Stimulated activated CD8-positive, alpha-beta memory T cell treated with anti-CD3 and anti-CD28 coated beads, Interleukin-7, amount 100 ng/mL, for 4 hours (primary cell): ENCODE measurements around the gene MTHFR.
A peak's percentile ranks its signal among the peaks of the same experiment; 100 is the strongest.
"Not testable (repeated sequence)": the region's sequence is repeated elsewhere in the genome, so short reads cannot be mapped to it uniquely, and the experiment has no call there.

Source experiments
- DNase-seq, 2 donors: peaks; one replicate each; pipeline ENCODE4 v3.0.0-alpha.2; 2020; ENCODE audit warnings: low read depth in 2 of 2

MTHFR gene

DNA sequence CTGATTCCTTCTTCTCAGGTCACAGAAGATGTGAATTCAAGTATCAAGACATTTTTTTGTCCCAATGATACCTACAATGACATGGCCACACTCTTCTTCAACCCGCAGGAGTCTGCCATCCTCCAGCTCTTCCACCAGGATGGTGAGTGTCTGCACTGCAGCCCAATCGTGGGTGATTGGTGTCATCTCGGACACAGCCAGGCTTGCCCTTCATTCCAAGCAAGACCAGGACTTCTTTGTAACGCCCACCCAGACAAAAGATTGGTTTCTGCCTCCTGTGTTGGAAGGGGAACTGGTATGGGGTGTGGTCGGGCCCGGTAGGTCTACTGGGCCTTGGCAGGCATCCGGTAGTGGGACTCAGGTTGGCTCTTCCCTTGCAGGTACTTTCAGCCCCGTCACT is 27.7 kb upstream of the MTHFR start:
- no peak for DNase-seq

DNA sequence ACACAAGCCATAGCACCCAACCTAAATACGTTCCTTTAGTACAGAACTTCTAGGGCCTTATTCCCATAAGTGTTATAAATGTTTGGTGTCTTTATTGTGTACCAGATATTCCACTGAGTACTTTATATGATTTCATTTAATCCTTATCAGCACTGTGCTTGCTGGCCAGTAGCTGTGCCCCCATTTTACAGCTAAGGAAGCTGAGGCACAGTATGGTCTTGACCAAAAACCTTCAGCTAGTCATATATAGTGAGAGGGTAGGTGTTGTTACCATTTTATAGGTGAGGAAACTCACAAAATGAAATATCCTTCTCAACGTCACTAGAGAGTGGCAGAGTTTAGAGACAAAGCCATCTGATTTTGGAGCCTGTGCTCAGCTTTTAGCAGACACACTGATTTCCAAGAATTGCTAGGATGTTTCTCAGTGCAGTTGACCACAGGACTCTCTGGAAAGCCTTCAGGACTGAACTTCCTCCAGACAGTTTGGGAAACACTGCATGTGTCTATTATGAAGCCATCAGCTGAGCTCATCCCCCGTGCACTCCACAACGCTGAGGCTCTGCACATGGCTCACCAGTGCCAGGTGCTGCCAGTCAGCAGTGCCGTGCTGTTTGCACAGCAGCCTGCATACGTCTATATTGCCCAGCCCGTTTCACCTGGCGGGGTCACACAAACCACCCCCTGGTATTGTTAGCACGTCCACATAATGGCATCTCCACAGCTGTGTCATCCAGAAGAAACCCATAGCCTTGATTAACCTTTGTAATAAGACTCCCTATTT is 26.4 kb upstream of the MTHFR start:
- DNase-seq, result no peak

DNA sequence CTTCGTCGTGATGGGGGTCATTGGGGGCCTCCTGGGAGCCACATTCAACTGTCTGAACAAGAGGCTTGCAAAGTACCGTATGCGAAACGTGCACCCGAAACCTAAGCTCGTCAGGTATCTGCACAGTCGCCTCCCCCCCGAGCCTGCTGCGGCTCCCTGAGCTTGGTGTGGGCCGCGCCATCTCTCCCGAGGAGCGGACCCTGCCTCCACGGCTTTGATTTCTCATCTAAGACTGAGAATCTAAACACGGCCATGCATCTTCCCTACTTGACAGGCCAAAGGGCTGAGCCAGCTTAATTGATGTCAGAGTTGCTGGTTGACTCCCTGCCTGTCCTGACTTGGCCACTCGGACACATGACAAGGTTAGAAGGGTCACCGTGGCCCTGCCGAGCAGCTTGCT is 22.7 kb upstream of the MTHFR start:
- DNase-seq, result no peak

DNA sequence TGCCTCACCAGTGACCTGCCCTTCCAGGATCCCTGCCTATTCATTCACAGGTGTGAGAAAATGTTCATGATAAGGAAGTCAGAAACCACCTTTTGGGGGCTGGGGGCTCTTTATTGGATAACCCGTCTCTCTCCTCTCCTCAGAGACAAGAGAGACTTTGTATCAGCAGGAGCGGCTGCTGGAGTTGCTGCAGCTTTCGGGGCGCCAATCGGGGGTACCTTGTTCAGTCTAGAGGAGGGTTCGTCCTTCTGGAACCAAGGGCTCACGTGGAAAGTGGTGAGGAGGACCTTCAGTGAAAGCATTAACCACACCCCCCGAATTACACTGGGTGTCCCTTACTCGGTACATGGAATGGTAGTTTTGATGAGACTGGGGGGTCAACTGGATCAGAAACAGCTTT is 21.2 kb upstream of the MTHFR start:
- DNase-seq, result no peak

DNA sequence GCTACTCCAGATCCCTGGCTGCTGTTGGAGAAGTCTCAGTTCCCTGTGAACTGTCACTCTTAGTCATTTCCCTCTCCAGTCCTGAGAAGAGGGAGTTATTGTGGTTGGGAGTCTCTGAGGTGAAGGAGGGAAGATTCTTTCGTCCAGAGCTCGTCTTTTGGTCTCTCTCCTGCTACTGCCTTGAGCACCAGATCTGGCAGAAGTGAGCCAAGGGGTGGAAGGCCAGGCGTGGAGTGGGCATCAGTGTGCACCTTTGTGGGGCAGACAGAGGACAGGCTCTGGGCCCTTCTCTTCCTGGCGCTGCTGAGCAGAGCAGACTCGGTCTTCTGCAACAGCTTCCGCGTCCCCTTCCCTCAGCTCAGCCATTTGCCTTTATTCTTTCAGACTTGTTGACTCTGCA is 19.4 kb upstream of the MTHFR start:
- DNase-seq, result no peak

DNA sequence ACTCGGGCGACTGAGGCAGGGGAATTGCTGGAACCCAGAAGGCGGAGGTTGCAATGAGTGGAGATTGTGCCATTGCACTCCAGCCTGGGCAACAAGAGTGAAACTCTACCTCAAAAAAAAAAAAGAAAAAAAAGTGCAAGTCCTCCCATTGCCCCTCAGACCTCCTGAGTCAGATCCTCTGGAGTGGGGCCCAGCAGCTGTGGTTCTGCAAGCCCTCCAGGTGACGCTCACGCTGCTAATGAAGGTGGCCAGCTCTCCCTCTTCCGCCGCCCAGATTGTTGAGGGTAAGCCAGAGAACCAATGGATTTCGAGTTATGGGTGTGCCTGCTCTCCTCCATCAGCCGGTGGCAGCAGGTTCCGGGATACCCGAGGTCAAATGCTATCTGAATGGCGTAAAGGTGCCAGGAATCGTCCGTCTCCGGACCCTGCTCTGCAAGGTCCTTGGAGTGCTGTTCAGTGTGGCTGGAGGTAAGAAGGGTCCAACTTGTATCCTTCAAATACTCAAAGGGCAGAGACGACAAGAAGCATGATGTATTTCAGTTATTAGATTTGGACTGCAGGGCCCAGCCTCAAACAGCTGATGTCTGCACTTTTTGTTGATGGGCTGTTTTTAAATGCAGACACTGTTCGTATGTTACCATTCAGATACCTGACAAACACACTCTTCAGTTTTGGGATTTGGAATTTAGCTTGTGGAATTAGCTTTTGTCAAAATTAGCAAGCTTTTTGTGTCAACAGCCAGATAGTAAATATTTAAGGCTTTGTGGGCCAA is 17.8 kb upstream of the MTHFR start:
- no peak for DNase-seq

DNA sequence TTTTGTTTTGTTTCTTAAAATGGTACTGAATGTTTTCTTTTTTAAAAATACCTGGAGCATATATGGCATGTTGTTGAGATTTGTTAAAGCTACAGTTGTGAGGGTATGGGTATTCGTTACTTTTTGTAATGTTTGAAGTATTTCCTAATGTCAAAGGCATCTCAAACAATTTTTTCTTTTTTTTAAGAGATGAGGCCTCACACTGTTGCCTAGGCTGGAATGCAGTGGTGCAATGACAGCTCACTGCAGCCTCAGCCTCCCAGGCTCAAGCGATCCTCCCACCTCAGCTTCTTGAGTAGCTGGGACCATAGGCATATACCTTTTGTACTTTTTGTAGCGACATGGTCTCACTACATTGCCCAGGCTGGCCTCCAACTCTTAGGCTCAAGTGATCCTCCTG is 16.3 kb upstream of the MTHFR start:
- no peak for DNase-seq

DNA sequence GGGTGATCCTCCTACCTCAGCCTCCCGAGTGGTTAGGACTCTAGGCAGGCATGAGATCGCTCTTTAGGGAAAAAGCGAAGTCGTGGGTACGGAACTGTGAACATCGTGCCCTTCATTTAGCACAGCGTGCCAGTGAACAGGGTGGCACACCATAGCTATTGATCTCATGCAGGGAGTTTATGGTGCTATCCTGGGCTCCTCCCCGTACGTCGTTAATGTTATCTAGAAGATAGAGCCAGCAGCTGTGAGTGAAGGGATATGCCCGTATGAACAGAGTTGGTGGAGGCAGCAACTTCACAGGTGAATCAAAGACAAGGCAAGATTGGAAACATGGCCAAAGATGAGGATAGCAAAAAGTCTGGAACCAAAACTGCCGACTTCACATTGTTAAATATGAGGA is 11.4 kb upstream of the MTHFR start:
- no peak for DNase-seq

DNA sequence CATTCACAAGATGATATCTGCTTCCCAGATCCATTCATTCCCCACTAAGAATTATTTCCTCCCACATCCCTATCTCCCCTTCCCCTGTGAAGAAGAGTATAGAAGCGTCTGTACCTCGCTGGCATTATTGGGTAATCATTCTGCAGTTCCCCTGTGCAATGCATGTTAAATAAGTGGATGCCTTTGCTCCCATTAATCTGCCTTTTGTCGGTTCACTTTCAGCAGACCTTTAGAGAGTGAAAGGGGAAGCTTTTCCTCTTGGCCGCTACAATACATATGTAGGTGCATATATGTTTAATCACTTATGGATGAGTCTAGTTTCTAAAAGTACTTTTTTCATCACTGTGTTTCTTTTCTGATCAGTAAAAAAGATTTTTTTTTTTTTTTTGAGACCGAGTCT is 7.3 kb upstream of the MTHFR start:
- DNase-seq, result no peak

DNA sequence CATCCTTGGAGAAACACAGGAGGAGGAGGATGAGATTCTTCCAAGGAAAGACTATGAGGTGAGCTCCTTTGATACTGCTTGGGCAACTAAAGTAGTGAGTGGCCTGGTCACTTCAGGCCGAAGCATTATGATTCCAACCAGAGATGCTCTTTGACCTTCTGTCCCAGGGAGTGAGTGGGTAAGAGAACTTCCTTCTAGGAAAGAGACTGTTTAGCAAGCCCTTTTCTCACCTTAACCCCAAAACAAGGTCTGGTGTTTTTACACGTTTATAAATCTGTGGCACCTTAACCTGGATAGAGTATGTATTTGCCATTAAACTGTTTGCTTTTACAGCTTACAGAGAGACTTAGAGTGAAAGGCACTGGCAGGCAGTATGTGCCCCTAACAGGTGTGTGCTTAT is 1.4 kb upstream of the MTHFR start:
- no peak for DNase-seq

DNA sequence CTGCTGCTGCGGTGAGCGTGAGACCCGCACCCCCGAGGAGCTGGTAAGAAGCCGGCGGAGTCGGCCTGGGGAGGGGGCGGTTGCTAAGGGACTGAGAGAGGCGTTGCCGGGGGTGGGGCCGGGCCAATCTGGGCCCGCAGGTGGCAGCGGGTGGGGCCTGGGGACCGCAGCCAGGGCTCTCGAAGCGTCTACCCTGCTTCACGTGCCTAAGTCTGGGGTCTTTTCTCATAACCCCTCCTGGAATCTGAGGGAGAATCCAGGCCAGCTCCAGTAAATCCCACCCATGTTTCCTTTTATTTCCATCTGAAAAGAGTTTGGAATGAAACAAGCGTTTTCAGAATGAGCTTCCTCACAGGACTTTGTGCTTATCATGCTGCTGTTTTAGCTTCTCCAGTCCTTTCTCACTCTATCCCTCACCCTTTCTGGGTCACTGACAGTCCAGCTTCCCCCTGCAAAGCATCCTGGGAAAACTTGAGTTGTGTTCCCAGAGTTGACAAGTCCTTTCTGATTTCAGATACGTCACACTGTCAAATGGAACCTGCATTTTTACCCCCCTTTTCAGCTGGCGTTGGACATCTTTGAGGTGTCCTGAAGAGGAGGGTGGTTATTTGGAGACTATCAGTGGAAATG is 658 bp upstream of the MTHFR start:
- no peak for DNase-seq

DNA sequence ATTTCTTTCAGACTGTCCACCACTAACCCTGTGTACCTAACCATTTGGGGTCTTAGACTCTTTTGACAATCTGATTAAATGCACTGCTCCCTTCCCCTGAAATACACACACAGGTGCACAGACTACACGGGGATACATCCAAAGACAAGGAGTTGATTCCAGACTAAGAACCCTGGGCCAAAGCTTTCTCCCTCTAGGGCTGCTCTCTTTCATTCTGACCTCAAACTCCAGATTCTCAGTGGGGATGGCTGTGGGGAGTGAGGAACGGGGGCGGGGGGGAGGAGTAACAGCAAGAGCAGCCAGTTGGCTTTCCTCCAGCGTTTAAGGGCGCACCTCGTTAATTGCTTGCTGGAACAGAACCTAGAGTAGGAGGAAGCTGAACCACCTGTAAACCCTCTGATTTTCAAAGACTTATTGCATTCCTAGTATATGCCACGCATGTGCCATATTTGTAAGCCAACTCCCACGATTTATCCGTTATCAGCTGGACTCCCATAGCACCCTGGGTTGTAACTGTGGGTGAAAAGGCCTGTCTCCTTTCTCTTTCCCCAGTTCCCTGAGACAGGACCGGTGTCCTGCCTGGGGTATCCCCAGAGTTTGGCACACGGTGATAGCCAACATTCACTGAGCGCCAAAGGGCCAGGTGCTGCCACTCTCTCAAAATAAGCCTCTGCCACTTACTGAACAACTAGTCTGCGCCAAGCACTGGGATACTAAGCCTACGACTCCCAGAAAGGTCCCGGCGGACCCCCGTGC is 920 bp downstream of the MTHFR start:
- peak in 1 of 2 donors; percentile 27 for DNase-seq

DNA sequence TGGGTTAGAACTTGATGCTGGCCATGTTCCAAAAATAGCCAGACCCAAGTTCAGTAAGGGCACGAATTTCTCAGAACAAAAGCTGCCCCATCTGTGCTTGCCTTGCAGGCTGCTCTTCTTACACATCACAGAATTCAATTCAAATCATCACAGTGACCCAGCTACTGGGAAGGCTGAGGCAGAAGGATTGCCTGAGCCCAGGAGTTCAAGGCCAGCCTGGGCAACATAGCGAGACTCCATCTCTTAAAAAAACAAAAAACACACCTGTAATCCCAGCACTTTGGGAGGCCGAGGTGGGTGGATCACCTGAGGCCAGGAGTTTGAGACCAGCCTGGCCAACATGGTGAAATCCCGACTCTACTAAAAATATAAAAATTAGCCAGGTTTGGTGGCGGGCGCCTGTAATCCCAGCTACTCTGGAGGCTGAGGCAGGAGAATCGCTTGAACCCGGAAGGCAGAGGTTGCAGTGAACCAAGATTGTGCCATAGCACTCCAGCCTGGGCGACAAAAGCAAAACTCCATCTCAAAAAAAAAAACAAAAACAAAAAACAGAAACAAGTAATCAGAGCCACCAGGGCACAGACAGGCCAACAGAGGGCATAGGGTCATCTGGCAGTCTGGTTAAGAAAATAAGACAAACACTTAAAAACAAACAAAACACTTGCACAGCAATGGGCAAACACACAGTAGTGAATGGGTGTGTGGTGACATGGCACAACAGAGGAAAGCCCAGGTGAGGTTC is 1.7 kb downstream of the MTHFR start:
- DNase-seq, result not testable (repeated sequence)

DNA sequence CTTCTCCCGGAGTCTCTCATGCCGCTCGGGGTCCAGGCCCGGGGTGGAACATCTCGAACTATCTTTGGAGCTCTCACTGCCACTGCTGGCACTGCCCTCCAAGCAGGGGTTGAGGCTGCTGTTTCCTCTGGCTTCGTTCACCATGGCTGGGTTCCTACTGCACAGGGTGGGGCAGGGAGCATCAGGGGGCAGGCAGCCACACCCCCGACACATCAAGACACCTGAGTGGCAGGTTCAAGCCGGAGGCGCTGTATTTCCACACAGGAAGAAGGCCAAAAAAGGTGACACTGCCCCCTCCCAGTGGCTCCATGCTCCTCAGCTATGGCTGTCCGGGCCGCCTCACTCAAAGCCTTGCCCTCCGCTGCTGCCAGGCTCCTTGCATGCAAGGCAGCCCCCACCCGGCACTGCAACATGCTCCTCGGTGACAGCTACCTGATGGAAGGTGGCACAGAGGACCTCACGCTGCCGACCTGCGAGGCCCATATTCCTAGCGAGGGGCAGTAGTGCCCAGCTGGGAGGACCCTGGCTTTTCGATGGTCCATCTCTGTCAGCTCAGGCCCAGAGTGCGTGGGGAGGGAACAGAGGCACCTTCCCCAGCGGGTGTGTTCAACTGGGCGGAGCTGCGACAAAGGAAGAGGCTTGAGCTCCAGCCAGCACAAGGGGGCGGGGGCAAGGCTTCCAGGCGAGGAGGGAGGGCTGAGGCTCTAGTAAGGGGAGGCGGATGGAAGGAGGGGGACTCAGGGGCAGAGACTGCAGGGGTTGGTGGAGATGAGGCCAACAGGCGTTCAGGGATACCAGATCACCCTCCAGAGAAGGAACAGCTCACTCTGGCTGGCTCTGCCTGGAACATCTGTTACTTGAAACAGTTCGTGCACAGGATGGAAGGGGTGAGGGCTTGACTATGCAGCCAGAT is 2.5 kb downstream of the MTHFR start:
- DNase-seq, result peak; percentile 58 to 64

DNA sequence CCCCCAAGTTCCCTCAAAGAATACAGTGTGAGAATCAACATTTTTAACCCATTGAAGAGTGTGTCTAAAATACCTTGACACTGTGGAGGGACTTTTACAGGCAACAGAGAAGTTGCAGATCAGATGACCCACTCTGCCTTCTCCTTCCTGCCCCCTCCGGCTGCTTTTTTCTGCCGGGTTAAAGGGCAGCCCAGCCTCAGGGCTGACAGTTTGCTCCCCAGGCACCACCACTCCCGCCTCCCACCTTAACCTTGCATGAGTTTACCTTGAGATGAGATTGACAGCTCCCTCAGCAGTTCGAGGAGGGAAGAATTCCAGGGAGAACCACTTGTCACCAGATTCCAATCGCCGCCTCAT is 3.2 kb downstream of the MTHFR start:
- no peak for DNase-seq

DNA sequence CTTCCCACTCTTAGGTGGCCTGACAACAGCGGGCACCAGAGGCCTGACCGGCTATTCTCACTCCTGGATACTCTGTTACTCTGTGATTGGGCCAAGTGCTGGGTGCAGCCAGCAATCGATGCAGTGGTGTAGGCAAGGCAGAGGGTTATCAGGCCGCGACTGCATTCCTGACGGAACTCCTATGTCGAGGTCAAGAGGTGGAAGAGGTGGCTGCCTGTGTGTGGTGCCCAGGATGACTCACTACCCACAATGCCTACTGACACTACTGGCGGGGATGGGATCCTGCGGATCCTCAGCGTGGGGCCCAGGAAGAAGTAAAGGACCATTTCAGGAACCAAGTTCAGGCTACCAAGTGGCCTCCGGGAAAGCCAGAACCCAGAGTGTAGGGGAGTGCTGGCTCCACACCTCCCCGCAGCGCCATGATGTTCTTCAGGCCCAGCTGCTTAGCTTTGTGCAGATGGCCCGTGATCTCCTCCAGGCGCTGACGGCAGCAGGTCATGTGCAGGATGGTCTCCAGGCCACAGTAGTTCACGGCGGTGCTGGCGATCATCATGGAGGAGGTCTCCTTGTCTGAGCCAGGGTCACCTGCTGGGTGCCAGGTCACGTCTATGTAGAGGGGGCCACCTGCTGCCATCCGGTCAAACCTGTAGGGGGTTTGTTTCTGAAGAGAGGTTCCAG is 4.9 kb downstream of the MTHFR start:
- no peak for DNase-seq

DNA sequence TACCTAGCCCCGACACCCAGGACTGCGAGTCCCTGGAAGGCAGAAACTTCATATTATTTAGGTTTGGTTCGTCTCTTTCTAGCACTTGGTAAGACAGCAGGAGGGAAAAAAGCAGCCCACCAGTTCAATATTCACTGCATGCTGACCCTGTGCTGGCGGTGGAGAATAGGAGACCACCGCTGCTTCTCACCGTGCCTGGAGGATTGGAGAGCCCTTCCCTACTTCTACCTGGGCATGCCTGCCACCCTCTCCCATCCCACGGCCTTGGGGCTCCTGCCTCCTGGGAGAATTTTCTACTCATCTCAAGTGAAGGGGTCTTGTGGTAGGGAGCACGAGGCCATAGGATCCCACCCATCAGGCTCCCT is 5.4 kb downstream of the MTHFR start:
- DNase-seq, result no peak

DNA sequence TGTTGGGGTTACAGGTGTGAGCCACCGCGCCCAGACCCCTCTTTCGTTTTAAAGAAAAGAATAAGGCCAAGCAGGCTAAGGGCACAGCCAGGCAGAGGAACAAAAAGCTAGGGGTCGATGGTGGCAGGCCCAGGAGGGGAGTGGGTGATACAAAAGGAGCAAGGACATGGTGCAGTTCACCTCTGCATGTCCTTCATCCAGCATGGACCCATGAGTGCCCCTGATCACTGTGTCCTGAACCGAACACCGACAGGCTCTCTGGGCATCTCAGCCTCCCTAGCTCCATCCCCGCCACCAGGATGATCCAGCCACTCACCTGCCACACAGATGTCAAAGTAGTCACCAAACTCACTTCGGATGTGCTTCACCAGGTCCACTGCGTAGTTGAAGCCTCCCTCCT is 5.9 kb downstream of the MTHFR start:
- no peak for DNase-seq

DNA sequence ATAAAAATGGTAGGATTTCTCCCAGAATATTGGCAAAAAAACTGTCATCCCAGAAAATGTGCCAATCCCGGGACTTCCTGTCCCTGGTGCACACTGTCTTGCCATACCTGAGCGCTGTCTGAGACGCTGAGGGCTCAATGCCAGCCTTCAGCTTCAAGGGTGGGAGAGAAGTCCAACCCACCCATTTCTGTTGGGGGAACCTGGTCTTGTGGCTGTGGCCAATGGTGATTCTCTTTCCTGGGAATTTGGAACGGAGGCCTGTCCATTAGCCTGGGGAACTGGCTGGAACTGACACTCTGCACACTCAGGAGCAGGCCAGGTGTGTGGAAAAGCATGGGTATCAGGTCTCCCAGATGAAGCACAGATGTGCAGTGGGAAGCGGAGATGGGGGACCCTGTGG is 6.7 kb downstream of the MTHFR start:
- no peak for DNase-seq
